Esophagus muscularis mucosa (tissue), 3 donors: ENCODE results near the gene USP34.

ENCODE experiments used
- POLR2A ChIP-seq: fragments of 450-650 bp; IDR thresholded peaks from one replicate; pipeline ENCODE4 v1.6.1; 2017; ENCODE audit warnings: antibody characterized with exemption, moderate library complexity, mild to moderate bottlenecking, low read depth
- POLR2AphosphoS5 ChIP-seq, 2 donors: sonication (generic); formaldehyde crosslinking; IDR thresholded peaks; one replicate each; pipeline ENCODE4 v1.6.1; 2017; ENCODE audit warnings: antibody characterized with exemption in 2 of 2
- TF ChIP-seq, protein P1 (sequence below), 3 experiments: fragments of 200-600 bp in 2 of 3; fragments of 450-650 bp in 1 of 3; sonication (generic) in 2 of 3; IDR thresholded peaks; one replicate each; pipeline ENCODE4 v1.5.1; 2017 to 2019; ENCODE audit warnings: antibody characterized with exemption in 3 of 3, mild to moderate bottlenecking in 2 of 3, moderate library complexity in 1 of 3

DNA sequence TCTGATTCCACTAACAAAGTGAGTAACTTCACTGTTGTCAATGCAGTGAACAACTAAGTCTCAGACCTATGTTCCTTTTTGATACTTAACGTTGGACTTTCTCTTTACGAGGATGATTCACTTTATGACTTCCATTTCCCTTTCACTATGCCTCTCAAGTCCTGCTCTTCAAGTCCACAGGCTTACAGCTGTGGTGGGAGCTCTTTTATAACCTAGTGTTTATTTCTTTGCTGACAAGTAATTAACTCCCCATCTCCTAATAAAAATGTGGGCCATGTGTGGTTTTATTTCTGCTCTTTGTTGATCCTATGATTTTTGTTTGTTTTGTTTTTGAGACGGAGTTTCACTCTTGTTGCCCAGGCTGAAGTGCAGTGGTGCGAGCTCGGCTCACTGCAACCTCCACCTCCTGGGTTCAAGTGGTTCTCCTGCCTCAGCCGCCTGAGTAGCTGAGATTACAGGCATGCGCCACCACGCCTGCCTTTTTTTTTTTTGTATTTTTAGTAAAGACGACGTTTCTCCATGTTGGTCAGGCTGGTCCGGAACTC lies 142.1 kb downstream of the USP34 start:
- TF ChIP-seq, protein P1, sequence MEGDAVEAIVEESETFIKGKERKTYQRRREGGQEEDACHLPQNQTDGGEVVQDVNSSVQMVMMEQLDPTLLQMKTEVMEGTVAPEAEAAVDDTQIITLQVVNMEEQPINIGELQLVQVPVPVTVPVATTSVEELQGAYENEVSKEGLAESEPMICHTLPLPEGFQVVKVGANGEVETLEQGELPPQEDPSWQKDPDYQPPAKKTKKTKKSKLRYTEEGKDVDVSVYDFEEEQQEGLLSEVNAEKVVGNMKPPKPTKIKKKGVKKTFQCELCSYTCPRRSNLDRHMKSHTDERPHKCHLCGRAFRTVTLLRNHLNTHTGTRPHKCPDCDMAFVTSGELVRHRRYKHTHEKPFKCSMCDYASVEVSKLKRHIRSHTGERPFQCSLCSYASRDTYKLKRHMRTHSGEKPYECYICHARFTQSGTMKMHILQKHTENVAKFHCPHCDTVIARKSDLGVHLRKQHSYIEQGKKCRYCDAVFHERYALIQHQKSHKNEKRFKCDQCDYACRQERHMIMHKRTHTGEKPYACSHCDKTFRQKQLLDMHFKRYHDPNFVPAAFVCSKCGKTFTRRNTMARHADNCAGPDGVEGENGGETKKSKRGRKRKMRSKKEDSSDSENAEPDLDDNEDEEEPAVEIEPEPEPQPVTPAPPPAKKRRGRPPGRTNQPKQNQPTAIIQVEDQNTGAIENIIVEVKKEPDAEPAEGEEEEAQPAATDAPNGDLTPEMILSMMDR (IDR thresholded peaks at IDR 0.05), result no peak
- TF ChIP-seq POLR2AphosphoS5 (IDR thresholded peaks at IDR 0.05) (no peak), POLR2A (no peak)
